IMR-90 (cell line): ENCODE results near the gene LRP1B. TPM values are rescaled to one million over a fixed set of nuclear protein-coding genes. Genes with fewer than 3 reads are reported as not detected.

Experiments
- ATAC-seq: fragments of 200-7000 bp; cut with Tn5 transposase; 2 replicates; pipeline ENCODE4 v1.9.1; 2020; ENCODE audit warnings: low read depth, mild to moderate bottlenecking, moderate library complexity
- BruUV-seq: library from RNA; stranded (reverse); fragments of 400-500 nt; replicated peaks from 2 replicates; lab custom pipeline; 2021; lab: Mats Ljungman, UMichigan
- CTCF ChIA-PET: fragments of 300-600 bp; formaldehyde crosslinking; extraction: SDS; loops from one replicate; lab custom pipeline; 2021; ENCODE audit warnings: antibody characterized with exemption; lab: Yijun Ruan, JAX
- POLR2A ChIA-PET: fragments of 300-600 bp; sonication (Branson Sonifier 250); formaldehyde crosslinking; loops from one replicate; lab custom pipeline; 2022; ENCODE audit warnings: antibody characterized with exemption; ENCODE audit not compliant: unreplicated experiment; lab: Charles Lee
- DNase-seq: peaks from one replicate; pipeline ENCODE4 v3.0.0; 2013
- H2AFZ ChIP-seq: replicated peaks from 2 replicates; pipeline ENCODE3; 2013; ENCODE audit warnings: low read length, mild to moderate bottlenecking; ENCODE audit not compliant: poor library complexity
- H2AK5ac ChIP-seq: 2 replicates; pipeline ENCODE4 v1.6.1; 2013; ENCODE audit warnings: low read depth, low read length, inconsistent platforms
- H2AK9ac ChIP-seq: replicated peaks from 2 replicates; pipeline ENCODE3; 2013; ENCODE audit warnings: mild to moderate bottlenecking, low read depth, low read length, moderate library complexity; ENCODE audit not compliant: poor library complexity
- H2BK120ac ChIP-seq: 2 replicates; pipeline ENCODE4 v1.6.1; 2013; ENCODE audit warnings: low read depth, low read length, inconsistent platforms
- H2BK15ac ChIP-seq: 3 replicates; pipeline ENCODE4 v1.6.1; 2013; ENCODE audit warnings: low read depth, low read length, inconsistent platforms
- H2BK20ac ChIP-seq: 2 replicates; pipeline ENCODE4 v1.6.1; 2013; ENCODE audit warnings: low read depth, mild to moderate bottlenecking, inconsistent platforms, low read length, moderate library complexity
- H2BK5ac ChIP-seq: 2 replicates; pipeline ENCODE4 v1.6.1; 2013; ENCODE audit warnings: mild to moderate bottlenecking, low read depth, low read length, inconsistent platforms; ENCODE audit not compliant: poor library complexity, severe bottlenecking
- H3K14ac ChIP-seq: replicated peaks from 2 replicates; pipeline ENCODE4 v1.6.1; 2013; ENCODE audit warnings: low read depth, low read length, inconsistent platforms
- H3K18ac ChIP-seq: 2 replicates; pipeline ENCODE4 v1.6.1; 2013; ENCODE audit warnings: low read depth, low read length, control low read depth
- H3K23ac ChIP-seq: 2 replicates; pipeline ENCODE4 v1.6.1; 2013; ENCODE audit warnings: low read depth, low read length, inconsistent platforms
- H3K27ac ChIP-seq: 2 replicates; pipeline ENCODE4 v1.5.1; 2013; ENCODE audit warnings: mild to moderate bottlenecking, control low read depth, low read length; ENCODE audit not compliant: insufficient read depth
- H3K27me3 ChIP-seq: 2 replicates; pipeline ENCODE4 v1.6.1; 2013; ENCODE audit warnings: low read length; ENCODE audit not compliant: control insufficient read depth, insufficient read depth
- H3K36me3 ChIP-seq: 2 replicates; pipeline ENCODE4 v1.6.1; 2013; ENCODE audit warnings: low read length, mixed read lengths; ENCODE audit not compliant: control insufficient read depth, insufficient read depth
- H3K4ac ChIP-seq: 2 replicates; pipeline ENCODE4 v1.6.1; 2013; ENCODE audit warnings: low read depth, low read length, inconsistent platforms
- H3K4me1 ChIP-seq: 2 replicates; pipeline ENCODE4 v1.6.1; 2013; ENCODE audit warnings: low read length, mixed read lengths; ENCODE audit not compliant: control insufficient read depth, insufficient read depth
- H3K4me2 ChIP-seq: 2 replicates; pipeline ENCODE4 v1.6.1; 2013; ENCODE audit warnings: low read depth, mild to moderate bottlenecking, control low read depth, low read length, moderate library complexity
- H3K4me3 ChIP-seq: 2 replicates; pipeline ENCODE4 v1.5.1; 2013; ENCODE audit warnings: low read depth, mild to moderate bottlenecking, control low read depth, low read length, moderate library complexity; ENCODE audit not compliant: insufficient read depth
- H3K56ac ChIP-seq: 2 replicates; pipeline ENCODE4 v1.6.1; 2013; ENCODE audit warnings: low read length, inconsistent platforms; ENCODE audit not compliant: insufficient read depth; ENCODE audit errors: extremely low read depth
- H3K79me1 ChIP-seq, 2 experiments: 2 replicates each; pipeline ENCODE4 v1.6.1; 2013; ENCODE audit warnings: low read length in 2 of 2, inconsistent platforms in 1 of 2, low read depth in 1 of 2
- H3K9ac ChIP-seq: 2 replicates; pipeline ENCODE4 v1.6.1; 2013; ENCODE audit warnings: low read depth, low read length, control low read depth
- H3K9me1 ChIP-seq: 2 replicates; pipeline ENCODE4 v1.6.1; 2013; ENCODE audit warnings: low read length, inconsistent platforms; ENCODE audit not compliant: insufficient read depth
- H3K9me3 ChIP-seq: 2 replicates; pipeline ENCODE4 v1.6.1; 2013; ENCODE audit warnings: low read length; ENCODE audit not compliant: control insufficient read depth, insufficient read depth
- H4K20me1 ChIP-seq: 2 replicates; pipeline ENCODE4 v1.6.1; 2013; ENCODE audit warnings: low read length, inconsistent platforms; ENCODE audit not compliant: insufficient read depth
- H4K5ac ChIP-seq: 2 replicates; pipeline ENCODE4 v1.6.1; 2013; ENCODE audit warnings: mild to moderate bottlenecking, low read depth, low read length, control low read depth
- H4K8ac ChIP-seq, 2 experiments: 2 replicates each; pipeline ENCODE4 v1.6.1; 2013; ENCODE audit warnings: low read depth in 2 of 2, low read length in 2 of 2, control low read depth in 1 of 2, inconsistent platforms in 1 of 2
- H4K91ac ChIP-seq: 2 replicates; pipeline ENCODE4 v1.6.1; 2013; ENCODE audit warnings: low read depth, low read length, inconsistent platforms; ENCODE audit not compliant: insufficient read depth
- BHLHE40 ChIP-seq: fragments of 150-350 bp; IDR thresholded peaks from 2 replicates; pipeline ENCODE4 v1.6.1; 2016; ENCODE audit warnings: mild to moderate bottlenecking, low read depth, low read length
- CEBPB ChIP-seq: IDR thresholded peaks from 2 replicates; pipeline ENCODE4 v1.6.1; 2012; ENCODE audit warnings: low read depth, low read length, improper control_type of control experiment
- CHD1 ChIP-seq: IDR thresholded peaks from 2 replicates; pipeline ENCODE4 v1.6.1; 2012; ENCODE audit warnings: low read depth, low read length, improper control_type of control experiment
- CTCF ChIP-seq: conservative IDR thresholded peaks from 2 replicates; pipeline ENCODE4 v1.5.1; 2012; ENCODE audit warnings: mild to moderate bottlenecking, low read depth, low read length, improper control_type of control experiment
- ELK1 ChIP-seq: fragments of 150-350 bp; IDR thresholded peaks from 2 replicates; pipeline ENCODE4 v1.6.1; 2016; ENCODE audit warnings: low read depth, mild to moderate bottlenecking, low read length, moderate library complexity, borderline replicate concordance
- FOS ChIP-seq: fragments of 150-350 bp; IDR thresholded peaks from 2 replicates; pipeline ENCODE4 v1.6.1; 2016; ENCODE audit warnings: low read depth, low read length
- MAFK ChIP-seq: IDR thresholded peaks from 2 replicates; pipeline ENCODE4 v1.6.1; 2012; ENCODE audit warnings: low read depth, low read length, improper control_type of control experiment
- MAZ ChIP-seq: IDR thresholded peaks from 2 replicates; pipeline ENCODE4 v1.6.1; 2012; ENCODE audit warnings: low read depth, mild to moderate bottlenecking, low read length, improper control_type of control experiment, moderate library complexity, borderline replicate concordance
- MXI1 ChIP-seq: IDR thresholded peaks from 2 replicates; pipeline ENCODE4 v1.6.1; 2012; ENCODE audit warnings: low read depth, mild to moderate bottlenecking, low read length, moderate library complexity, borderline replicate concordance
- NFE2L2 ChIP-seq: fragments of 150-350 bp; IDR thresholded peaks from 2 replicates; pipeline ENCODE4 v1.6.1; 2016; ENCODE audit warnings: low read depth, mild to moderate bottlenecking, low read length
- POLR2A ChIP-seq: IDR thresholded peaks from 2 replicates; pipeline ENCODE4 v1.6.1; 2012; ENCODE audit warnings: mild to moderate bottlenecking, low read depth, low read length
- RAD21 ChIP-seq: IDR thresholded peaks from 2 replicates; pipeline ENCODE4 v1.6.1; 2012; ENCODE audit warnings: low read length, improper control_type of control experiment
- RCOR1 ChIP-seq: IDR thresholded peaks from 2 replicates; pipeline ENCODE4 v1.6.1; 2012; ENCODE audit warnings: mild to moderate bottlenecking, low read length, improper control_type of control experiment; ENCODE audit not compliant: insufficient replicate concordance
- RFX5 ChIP-seq: IDR thresholded peaks from 2 replicates; pipeline ENCODE4 v1.8.0; 2012; ENCODE audit warnings: low read depth, mild to moderate bottlenecking, low read length, moderate library complexity
- SMC3 ChIP-seq: fragments of 150-350 bp; IDR thresholded peaks from 2 replicates; pipeline ENCODE4 v1.6.1; 2016; ENCODE audit warnings: low read depth, mild to moderate bottlenecking, antibody characterized with exemption, low read length, moderate library complexity
- USF2 ChIP-seq: fragments of 150-350 bp; IDR thresholded peaks from 2 replicates; pipeline ENCODE4 v1.6.1; 2017; ENCODE audit warnings: mild to moderate bottlenecking, antibody characterized with exemption, low read length, low read depth
- WGBS, 2 experiments: methylation state at CpG; one replicate each; pipeline versions ENCODE4 v1.1.5 to v1.1.7; 2013; ENCODE audit warnings: missing lambda C conversion rate in 2 of 2; ENCODE audit not compliant: insufficient read length in 1 of 2; ENCODE audit errors: extremely low coverage in 2 of 2; 5-methylcytosine and 5-hydroxymethylcytosine counted together
- dilution Hi-C: fragments of 300-500 bp; cut with HindIII; formaldehyde crosslinking; loops from one replicate; pipeline ENCODE4 v1.14.3; 2018; ENCODE audit warnings: low sequenced_read_pairs; ENCODE audit not compliant: unreplicated experiment
- in situ Hi-C: fragments of 300-500 bp; cut with MboI; formaldehyde crosslinking; loops from 3 replicates; pipeline ENCODE4 v1.14.3; 2019; ENCODE audit warnings: low sequenced_read_pairs, inconsistent platforms, mixed read lengths
- intact Hi-C: fragments of 100-400 bp; cut with micrococcal nuclease; formaldehyde crosslinking; loops from 2 replicates; pipeline ENCODE4 v1.10.0; 2022
- polyA plus RNA-seq, 3 experiments: library from polyadenylated mRNA; depleted of rRNA; stranded (reverse); fragments of >200 nt; gene quantifications; 2 replicates each; pipeline ENCODE4 v1.2.3, GENCODE V29; 2012; ENCODE audit warnings: low replicate concordance in 1 of 3
- total RNA-seq: library from RNA; depleted of rRNA; stranded (reverse); fragments of >200 nt; gene quantifications from 2 replicates; pipeline ENCODE4 v1.2.3, GENCODE V29; 2012

LRP1B gene
- total and polyA plus RNA-seq, 2 of the 4 experiments (the other 2 are of a cell fraction): under 0.01 to 0.02 TPM

GRCh38 chr2:141699573-141699972, 431.2 kb downstream of the LRP1B start:
- Histone ChIP-seq H2BK5ac (no peak overlapping the region), H3K9ac (no peak overlapping the region), H3K14ac (no peak overlapping the region), H3K23ac (no peak overlapping the region), H3K36me3 (no peaks in the 10 kb centered on the region), H3K18ac (no peak overlapping the region), H2AK9ac (no peak overlapping the region), H2AK5ac (no peak overlapping the region), H2BK120ac (no peak overlapping the region), H3K4ac (no peak overlapping the region), H3K56ac (no peak overlapping the region), H3K4me1 (no peaks in the 10 kb centered on the region), H2BK15ac (no peak overlapping the region), H4K91ac (no peak overlapping the region), H3K9me3 (no peaks in the 10 kb centered on the region), H3K4me2 (no peak overlapping the region), H3K27me3 (no peaks in the 10 kb centered on the region), H3K9me1 (no peaks in the 10 kb centered on the region), H4K8ac (no peak overlapping the region), H2BK20ac (no peak overlapping the region), H4K5ac (no peak overlapping the region), H3K27ac (no peak overlapping the region), H4K20me1 (no peaks in the 10 kb centered on the region), H2AFZ (no peak overlapping the region), H3K4me3 (no peak overlapping the region), H3K79me1 (no peaks in the 10 kb centered on the region)
- TF ChIP-seq MAZ (no peak), NFE2L2 (no peak), SMC3 (no peak), MAFK (no peak), CHD1 (no peak), MXI1 (no peak), USF2 (no peak), CEBPB (no peak), RCOR1 (no peak), RFX5 (no peak), FOS (no peak), BHLHE40 (no peak), ELK1 (no peak), RAD21 (no peak), POLR2A (no peak), CTCF (no peak)
- DNase-seq (no peak), ATAC-seq (no peak)
- WGBS, 2 experiments: no CpG with 5 or more reads among the region's 4 CpGs
- dilution Hi-C loops (no loop called here), intact Hi-C loops (no loop called here), in situ Hi-C loops (no loop called here)
- POLR2A ChIA-PET: no interaction called here
- no TSS peak for BruUV-seq
- CTCF ChIA-PET: no interaction called here
